GM23338 (cell line): Measurements from ENCODE around the gene ARRDC5. TPM values are rescaled to one million over a fixed set of nuclear protein-coding genes. Genes with fewer than 3 reads are reported as not detected.

Source experiments
- ATAC-seq: fragments of 200-7000 bp; cut with Tn5 transposase; 3 replicates; pipeline ENCODE4 v1.9.1; 2020
- DNase-seq: peaks from one replicate; pipeline ENCODE4 v3.0.0-alpha.2; 2015; ENCODE audit warnings: low spot score
- H2AFZ ChIP-seq: fragments of 200-600 bp; sonication (generic); 2 replicates; pipeline ENCODE4 v1.8.0; 2016; ENCODE audit warnings: antibody characterized with exemption, mild to moderate bottlenecking, moderate library complexity
- H3F3A ChIP-seq: fragments of 200-600 bp; sonication (generic); replicated peaks from 2 replicates; pipeline ENCODE4 v1.8.0; 2017; ENCODE audit warnings: antibody characterized with exemption, mixed run types, low read depth
- H3K27ac ChIP-seq: fragments of 200-600 bp; sonication (generic); 2 replicates; pipeline ENCODE4 v1.6.1; 2016; ENCODE audit warnings: low read depth
- H3K27me3 ChIP-seq: fragments of 200-600 bp; sonication (generic); 2 replicates; pipeline ENCODE4 v1.8.0; 2016; ENCODE audit warnings: mild to moderate bottlenecking, mixed run types, moderate library complexity; ENCODE audit not compliant: insufficient read depth
- H3K36me3 ChIP-seq: fragments of 200-600 bp; sonication (generic); 2 replicates; pipeline ENCODE4 v1.8.0; 2016; ENCODE audit warnings: mild to moderate bottlenecking; ENCODE audit not compliant: insufficient read depth
- H3K4me1 ChIP-seq: fragments of 200-600 bp; sonication (generic); 2 replicates; pipeline ENCODE4 v1.8.0; 2016; ENCODE audit warnings: mild to moderate bottlenecking, moderate library complexity; ENCODE audit not compliant: insufficient read depth
- H3K4me2 ChIP-seq: fragments of 200-600 bp; sonication (generic); 2 replicates; pipeline ENCODE4 v1.7.1; 2017; ENCODE audit warnings: mixed run types
- H3K4me3 ChIP-seq: fragments of 200-600 bp; sonication (generic); 2 replicates; pipeline ENCODE4 v1.6.1; 2016; ENCODE audit warnings: mixed run types
- H3K79me2 ChIP-seq: fragments of 200-600 bp; sonication (generic); replicated peaks from 2 replicates; pipeline ENCODE4 v1.8.0; 2017; ENCODE audit warnings: mild to moderate bottlenecking; ENCODE audit not compliant: insufficient read depth
- H3K9me2 ChIP-seq: fragments of 200-600 bp; sonication (generic); 2 replicates; pipeline ENCODE4 v1.8.0; 2017; ENCODE audit not compliant: insufficient read depth
- H4K20me1 ChIP-seq: fragments of 200-600 bp; sonication (generic); replicated peaks from 2 replicates; pipeline ENCODE4 v1.8.0; 2017; ENCODE audit warnings: mild to moderate bottlenecking; ENCODE audit not compliant: insufficient read depth
- H3K27ac Mint-ChIP-seq: 2 replicates; pipeline ENCODE4 v1.8.0; 2020; ENCODE audit warnings: inconsistent platforms, mild to moderate bottlenecking, moderate library complexity, mixed read lengths
- H3K27me3 Mint-ChIP-seq: 3 replicates; pipeline ENCODE4 v1.8.0; 2022; ENCODE audit warnings: low read depth, mild to moderate bottlenecking, moderate library complexity, mixed read lengths, inconsistent platforms; ENCODE audit not compliant: insufficient read depth, poor library complexity
- H3K36me3 Mint-ChIP-seq: 3 replicates; pipeline ENCODE4 v1.8.0; 2021; ENCODE audit warnings: low read depth, mild to moderate bottlenecking, inconsistent platforms, moderate library complexity, mixed read lengths
- H3K4me1 Mint-ChIP-seq: 3 replicates; pipeline ENCODE4 v1.8.0; 2020; ENCODE audit warnings: mild to moderate bottlenecking, inconsistent platforms, mixed read lengths
- H3K4me3 Mint-ChIP-seq: 3 replicates; pipeline ENCODE4 v1.8.0; 2021; ENCODE audit warnings: moderate library complexity, mild to moderate bottlenecking, inconsistent platforms, mixed read lengths
- H3K9me3 Mint-ChIP-seq: 3 replicates; pipeline ENCODE4 v1.8.0; 2020; ENCODE audit warnings: moderate library complexity, mild to moderate bottlenecking, inconsistent platforms, mixed read lengths
- CREB1 ChIP-seq: fragments of 250-450 bp; sonication (Bioruptor Pico); IDR thresholded peaks from 2 replicates; pipeline ENCODE4 v1.5.0; 2020; ENCODE audit warnings: low read depth, mild to moderate bottlenecking, moderate library complexity
- ETS1 ChIP-seq: IDR thresholded peaks from 2 replicates; pipeline ENCODE4 v1.6.1; 2016; ENCODE audit warnings: antibody characterized with exemption
- JUNB ChIP-seq: IDR thresholded peaks from one replicate; pipeline ENCODE4 v1.6.1; 2016; ENCODE audit warnings: antibody characterized with exemption; ENCODE audit not compliant: unreplicated experiment
- NANOG ChIP-seq: IDR thresholded peaks from 2 replicates; pipeline ENCODE4 v1.6.1; 2016; ENCODE audit warnings: antibody characterized with exemption, borderline replicate concordance
- REST ChIP-seq: IDR thresholded peaks from one replicate; pipeline ENCODE4 v1.6.1; 2018; ENCODE audit warnings: antibody characterized with exemption; ENCODE audit not compliant: unreplicated experiment
- STAT1 ChIP-seq: IDR thresholded peaks from one replicate; pipeline ENCODE4 v1.6.1; 2016; ENCODE audit warnings: antibody characterized with exemption; ENCODE audit not compliant: unreplicated experiment
- ZNF331 ChIP-seq: fragments of 250-450 bp; sonication (Bioruptor Pico); IDR thresholded peaks from 2 replicates; pipeline ENCODE4 v1.5.0; 2020; ENCODE audit warnings: low read depth, mild to moderate bottlenecking, moderate library complexity
- polyA plus RNA-seq: library from polyadenylated mRNA; unstranded; fragments of >200 nt; fragmentation: Nextera tagmentation; extraction: Ambion mirVana; gene quantifications from 2 replicates; pipeline ENCODE4 v1.2.1, GENCODE V29; 2016
- total RNA-seq: library from RNA; depleted of rRNA; stranded (reverse); fragments of >200 nt; shearing (Covaris generic); gene quantifications from 2 replicates; pipeline ENCODE4 v1.2.3, GENCODE V29; 2014
- TF ChIP-seq, protein P1 (sequence below): fragments of 250-450 bp; sonication (Bioruptor Pico); IDR thresholded peaks from 2 replicates; pipeline ENCODE4 v1.5.0; 2020; ENCODE audit warnings: mild to moderate bottlenecking, moderate library complexity
- TF ChIP-seq, protein P2 (sequence below), 2 experiments: fragments of 200-600 bp in 1 of 2; sonication (generic) in 1 of 2; conservative IDR thresholded peaks; 2 replicates each; pipeline versions ENCODE4 v1.5.1 to v1.6.1; 2016 to 2017; ENCODE audit warnings: antibody characterized with exemption in 2 of 2, low read depth in 2 of 2, mild to moderate bottlenecking in 2 of 2, moderate library complexity in 1 of 2

Gene ARRDC5
- total and polyA plus RNA-seq, 2 experiments from 2014 or later: not detected

GRCh38 chr19:4909897-4910593, 7.3 kb upstream of the ARRDC5 start:
- Mint-ChIP-seq H3K36me3 (peaks cover 38% of the 10 kb centered on the region), H3K9me3 (no peaks in the 10 kb centered on the region)

More at GRCh38 chr19:4909897-4910593, 7.3 kb upstream of the ARRDC5 start:
- Histone ChIP-seq H3K4me3 (peak overlapping the region; percentile 69), H3K27me3 (peaks cover 20% of the 10 kb centered on the region; the same call in 1 of the 2 replicates), H3K9me2 (no peaks in the 10 kb centered on the region), H3K4me1 (peaks cover 22% of the 10 kb centered on the region), H3K79me2 (peaks cover 35% of the 10 kb centered on the region), H3K36me3 (0 out of 2 replicates have a peak, but pooled peaks cover 6% of the 10 kb centered on the region), H3K27ac (0 out of 2 replicates have a peak overlapping the region, but pooled peaks have one; percentile 36), H2AFZ (no peak overlapping the region), H3K4me2 (peak overlapping the region; percentile 83), H3F3A (peaks cover 25% of the 10 kb centered on the region), H4K20me1 (peaks cover 21% of the 10 kb centered on the region)
- no peak for TF ChIP-seq NANOG
- no peak for TF ChIP-seq ZNF331 (CRISPR knock-in tag)
- TF ChIP-seq ETS1: no peak
- TF ChIP-seq, protein P1, sequence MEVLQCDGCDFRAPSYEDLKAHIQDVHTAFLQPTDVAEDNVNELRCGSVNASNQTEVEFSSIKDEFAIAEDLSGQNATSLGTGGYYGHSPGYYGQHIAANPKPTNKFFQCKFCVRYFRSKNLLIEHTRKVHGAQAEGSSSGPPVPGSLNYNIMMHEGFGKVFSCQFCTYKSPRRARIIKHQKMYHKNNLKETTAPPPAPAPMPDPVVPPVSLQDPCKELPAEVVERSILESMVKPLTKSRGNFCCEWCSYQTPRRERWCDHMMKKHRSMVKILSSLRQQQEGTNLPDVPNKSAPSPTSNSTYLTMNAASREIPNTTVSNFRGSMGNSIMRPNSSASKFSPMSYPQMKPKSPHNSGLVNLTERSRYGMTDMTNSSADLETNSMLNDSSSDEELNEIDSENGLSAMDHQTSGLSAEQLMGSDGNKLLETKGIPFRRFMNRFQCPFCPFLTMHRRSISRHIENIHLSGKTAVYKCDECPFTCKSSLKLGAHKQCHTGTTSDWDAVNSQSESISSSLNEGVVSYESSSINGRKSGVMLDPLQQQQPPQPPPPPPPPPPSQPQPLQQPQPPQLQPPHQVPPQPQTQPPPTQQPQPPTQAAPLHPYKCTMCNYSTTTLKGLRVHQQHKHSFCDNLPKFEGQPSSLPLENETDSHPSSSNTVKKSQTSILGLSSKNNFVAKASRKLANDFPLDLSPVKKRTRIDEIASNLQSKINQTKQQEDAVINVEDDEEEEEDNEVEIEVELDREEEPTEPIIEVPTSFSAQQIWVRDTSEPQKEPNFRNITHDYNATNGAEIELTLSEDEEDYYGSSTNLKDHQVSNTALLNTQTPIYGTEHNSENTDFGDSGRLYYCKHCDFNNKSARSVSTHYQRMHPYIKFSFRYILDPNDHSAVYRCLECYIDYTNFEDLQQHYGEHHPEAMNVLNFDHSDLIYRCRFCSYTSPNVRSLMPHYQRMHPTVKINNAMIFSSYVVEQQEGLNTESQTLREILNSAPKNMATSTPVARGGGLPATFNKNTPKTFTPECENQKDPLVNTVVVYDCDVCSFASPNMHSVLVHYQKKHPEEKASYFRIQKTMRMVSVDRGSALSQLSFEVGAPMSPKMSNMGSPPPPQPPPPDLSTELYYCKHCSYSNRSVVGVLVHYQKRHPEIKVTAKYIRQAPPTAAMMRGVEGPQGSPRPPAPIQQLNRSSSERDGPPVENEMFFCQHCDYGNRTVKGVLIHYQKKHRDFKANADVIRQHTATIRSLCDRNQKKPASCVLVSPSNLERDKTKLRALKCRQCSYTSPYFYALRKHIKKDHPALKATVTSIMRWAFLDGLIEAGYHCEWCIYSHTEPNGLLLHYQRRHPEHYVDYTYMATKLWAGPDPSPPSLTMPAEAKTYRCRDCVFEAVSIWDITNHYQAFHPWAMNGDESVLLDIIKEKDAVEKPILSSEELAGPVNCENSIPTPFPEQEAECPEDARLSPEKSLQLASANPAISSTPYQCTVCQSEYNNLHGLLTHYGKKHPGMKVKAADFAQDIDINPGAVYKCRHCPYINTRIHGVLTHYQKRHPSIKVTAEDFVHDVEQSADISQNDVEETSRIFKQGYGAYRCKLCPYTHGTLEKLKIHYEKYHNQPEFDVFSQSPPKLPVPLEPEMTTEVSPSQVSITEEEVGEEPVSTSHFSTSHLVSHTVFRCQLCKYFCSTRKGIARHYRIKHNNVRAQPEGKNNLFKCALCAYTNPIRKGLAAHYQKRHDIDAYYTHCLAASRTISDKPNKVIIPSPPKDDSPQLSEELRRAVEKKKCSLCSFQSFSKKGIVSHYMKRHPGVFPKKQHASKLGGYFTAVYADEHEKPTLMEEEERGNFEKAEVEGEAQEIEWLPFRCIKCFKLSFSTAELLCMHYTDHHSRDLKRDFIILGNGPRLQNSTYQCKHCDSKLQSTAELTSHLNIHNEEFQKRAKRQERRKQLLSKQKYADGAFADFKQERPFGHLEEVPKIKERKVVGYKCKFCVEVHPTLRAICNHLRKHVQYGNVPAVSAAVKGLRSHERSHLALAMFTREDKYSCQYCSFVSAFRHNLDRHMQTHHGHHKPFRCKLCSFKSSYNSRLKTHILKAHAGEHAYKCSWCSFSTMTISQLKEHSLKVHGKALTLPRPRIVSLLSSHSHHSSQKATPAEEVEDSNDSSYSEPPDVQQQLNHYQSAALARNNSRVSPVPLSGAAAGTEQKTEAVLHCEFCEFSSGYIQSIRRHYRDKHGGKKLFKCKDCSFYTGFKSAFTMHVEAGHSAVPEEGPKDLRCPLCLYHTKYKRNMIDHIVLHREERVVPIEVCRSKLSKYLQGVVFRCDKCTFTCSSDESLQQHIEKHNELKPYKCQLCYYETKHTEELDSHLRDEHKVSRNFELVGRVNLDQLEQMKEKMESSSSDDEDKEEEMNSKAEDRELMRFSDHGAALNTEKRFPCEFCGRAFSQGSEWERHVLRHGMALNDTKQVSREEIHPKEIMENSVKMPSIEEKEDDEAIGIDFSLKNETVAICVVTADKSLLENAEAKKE: no peak
- TF ChIP-seq REST: no peak
- TF ChIP-seq JUNB: no peak
- no peak for TF ChIP-seq STAT1
- no peak for TF ChIP-seq CREB1
- TF ChIP-seq, protein P2, sequence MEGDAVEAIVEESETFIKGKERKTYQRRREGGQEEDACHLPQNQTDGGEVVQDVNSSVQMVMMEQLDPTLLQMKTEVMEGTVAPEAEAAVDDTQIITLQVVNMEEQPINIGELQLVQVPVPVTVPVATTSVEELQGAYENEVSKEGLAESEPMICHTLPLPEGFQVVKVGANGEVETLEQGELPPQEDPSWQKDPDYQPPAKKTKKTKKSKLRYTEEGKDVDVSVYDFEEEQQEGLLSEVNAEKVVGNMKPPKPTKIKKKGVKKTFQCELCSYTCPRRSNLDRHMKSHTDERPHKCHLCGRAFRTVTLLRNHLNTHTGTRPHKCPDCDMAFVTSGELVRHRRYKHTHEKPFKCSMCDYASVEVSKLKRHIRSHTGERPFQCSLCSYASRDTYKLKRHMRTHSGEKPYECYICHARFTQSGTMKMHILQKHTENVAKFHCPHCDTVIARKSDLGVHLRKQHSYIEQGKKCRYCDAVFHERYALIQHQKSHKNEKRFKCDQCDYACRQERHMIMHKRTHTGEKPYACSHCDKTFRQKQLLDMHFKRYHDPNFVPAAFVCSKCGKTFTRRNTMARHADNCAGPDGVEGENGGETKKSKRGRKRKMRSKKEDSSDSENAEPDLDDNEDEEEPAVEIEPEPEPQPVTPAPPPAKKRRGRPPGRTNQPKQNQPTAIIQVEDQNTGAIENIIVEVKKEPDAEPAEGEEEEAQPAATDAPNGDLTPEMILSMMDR (conservative IDR thresholded peaks at IDR 0.05; ENCODE audit: low read depth in 2 of 2): no peak
- Mint-ChIP-seq H3K4me3 (peak overlapping the region; percentile 88), H3K27me3 (peaks cover 14% of the 10 kb centered on the region), H3K4me1 (peaks cover 24% of the 10 kb centered on the region), H3K27ac (no peak overlapping the region; the same call in 1 of the 2 replicates)
- DNase-seq (peak; percentile 97), ATAC-seq (peak; percentile 81)
